ENCODE measurements around the gene RANBP9.

Gene RANBP9

DNA sequence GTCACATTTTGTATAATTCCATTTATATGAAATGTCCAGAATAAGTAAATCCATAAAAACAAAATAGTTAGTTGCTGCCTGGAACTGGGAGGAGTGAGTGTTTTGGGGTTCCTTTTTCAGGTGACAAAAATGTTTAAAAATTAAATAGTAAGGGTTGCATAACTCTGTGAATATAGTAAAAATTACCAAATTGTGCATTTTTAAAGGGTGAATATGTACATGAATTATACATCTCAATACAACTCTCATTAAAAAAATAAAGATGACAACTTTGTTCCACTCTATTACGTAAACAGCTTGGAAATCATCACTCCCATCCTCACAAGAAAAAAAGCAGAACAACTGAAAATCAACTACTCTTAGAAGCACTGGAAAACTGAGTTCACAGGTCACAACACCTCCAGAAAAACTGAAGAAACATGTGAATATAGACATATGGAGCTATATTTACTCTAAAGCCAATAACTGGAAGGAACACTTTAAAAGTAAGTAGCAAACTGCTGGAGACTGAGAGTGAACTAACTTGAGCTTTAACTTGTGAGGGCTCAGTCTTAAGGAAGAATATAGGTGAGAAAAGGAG is 40.0 kb downstream of the RANBP9 start:
- TF ChIP-seq, protein P1, sequence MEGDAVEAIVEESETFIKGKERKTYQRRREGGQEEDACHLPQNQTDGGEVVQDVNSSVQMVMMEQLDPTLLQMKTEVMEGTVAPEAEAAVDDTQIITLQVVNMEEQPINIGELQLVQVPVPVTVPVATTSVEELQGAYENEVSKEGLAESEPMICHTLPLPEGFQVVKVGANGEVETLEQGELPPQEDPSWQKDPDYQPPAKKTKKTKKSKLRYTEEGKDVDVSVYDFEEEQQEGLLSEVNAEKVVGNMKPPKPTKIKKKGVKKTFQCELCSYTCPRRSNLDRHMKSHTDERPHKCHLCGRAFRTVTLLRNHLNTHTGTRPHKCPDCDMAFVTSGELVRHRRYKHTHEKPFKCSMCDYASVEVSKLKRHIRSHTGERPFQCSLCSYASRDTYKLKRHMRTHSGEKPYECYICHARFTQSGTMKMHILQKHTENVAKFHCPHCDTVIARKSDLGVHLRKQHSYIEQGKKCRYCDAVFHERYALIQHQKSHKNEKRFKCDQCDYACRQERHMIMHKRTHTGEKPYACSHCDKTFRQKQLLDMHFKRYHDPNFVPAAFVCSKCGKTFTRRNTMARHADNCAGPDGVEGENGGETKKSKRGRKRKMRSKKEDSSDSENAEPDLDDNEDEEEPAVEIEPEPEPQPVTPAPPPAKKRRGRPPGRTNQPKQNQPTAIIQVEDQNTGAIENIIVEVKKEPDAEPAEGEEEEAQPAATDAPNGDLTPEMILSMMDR (conservative IDR thresholded peaks at IDR 0.05): no peak
- H3K27ac ChIP-seq: no peak overlapping the region

DNA sequence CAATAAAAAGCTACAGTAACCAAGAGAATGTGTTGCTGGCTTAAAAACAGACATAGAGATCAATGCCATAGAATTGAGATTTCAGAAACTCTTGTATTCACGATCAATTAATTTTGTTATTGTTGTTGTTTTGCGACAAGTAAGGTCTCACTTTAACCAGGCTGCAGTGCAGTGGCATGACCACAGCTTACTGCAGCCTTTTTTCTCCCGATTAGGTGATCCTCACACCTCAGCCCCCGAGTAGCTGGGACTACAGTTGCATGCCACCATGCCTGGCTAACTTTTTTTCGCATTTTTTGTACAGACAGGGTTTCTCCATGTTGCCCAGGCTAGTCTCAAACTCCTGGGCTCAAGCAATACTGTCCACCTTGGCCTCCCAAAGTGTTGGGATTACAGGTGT is 42.2 kb downstream of the RANBP9 start:
- no peak overlapping the region for H3K27ac ChIP-seq

DNA sequence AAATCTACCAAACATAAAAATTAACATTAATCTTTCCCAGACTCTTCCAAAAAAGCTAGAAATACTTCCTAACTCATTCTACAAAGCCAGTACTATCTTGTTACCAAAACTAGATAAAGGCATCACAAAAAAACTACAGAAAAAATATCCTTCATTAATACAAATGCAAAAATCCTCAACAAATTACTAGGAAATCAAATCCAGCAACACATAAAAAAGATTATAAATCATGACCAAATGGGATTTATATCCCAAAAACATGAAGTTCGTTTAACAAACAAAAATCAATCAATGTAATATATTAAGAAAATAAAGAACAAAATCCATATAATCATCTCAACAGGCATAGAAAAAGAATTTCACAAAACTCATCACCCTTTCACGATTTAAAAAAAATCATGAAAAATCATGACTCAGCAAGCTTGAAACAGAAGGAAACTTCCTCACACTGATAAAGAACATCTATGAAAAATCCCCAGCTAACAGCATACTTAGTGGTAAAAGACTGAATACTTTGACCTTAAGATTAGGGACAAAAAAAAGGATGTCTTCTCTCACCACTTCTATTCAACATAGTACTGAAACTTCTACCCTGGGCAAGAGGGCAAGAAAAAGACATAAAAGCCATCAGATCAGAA is 43.2 kb downstream of the RANBP9 start:
- TF ChIP-seq, protein P1 (conservative IDR thresholded peaks at IDR 0.05): no peak
- H3K27ac ChIP-seq: no peak overlapping the region

More for the DNA sequence above, 42.2 kb downstream of the RANBP9 start:
- TF ChIP-seq, protein P1 (conservative IDR thresholded peaks at IDR 0.05): no peak

DNA sequence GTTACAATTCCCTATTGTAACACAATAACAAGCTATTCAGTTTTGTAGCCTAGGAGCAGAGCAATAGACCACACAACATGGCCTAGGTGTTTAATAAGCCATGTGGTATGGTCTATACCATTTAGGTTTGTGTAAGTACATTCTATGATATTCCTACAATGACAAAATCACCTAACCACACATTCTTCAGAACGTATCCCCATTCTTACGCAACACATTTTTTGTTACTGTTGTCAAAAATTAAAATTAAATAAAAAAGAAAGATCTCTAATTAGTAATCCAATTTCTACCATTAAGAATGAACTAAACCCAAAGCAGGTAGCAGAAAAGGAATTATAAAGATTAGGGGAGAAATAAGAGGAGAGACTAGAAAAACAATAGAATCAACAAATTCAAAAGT is 44.0 kb downstream of the RANBP9 start:
- TF ChIP-seq, protein P1 (conservative IDR thresholded peaks at IDR 0.05): no peak
- H3K27ac ChIP-seq: no peak overlapping the region

DNA sequence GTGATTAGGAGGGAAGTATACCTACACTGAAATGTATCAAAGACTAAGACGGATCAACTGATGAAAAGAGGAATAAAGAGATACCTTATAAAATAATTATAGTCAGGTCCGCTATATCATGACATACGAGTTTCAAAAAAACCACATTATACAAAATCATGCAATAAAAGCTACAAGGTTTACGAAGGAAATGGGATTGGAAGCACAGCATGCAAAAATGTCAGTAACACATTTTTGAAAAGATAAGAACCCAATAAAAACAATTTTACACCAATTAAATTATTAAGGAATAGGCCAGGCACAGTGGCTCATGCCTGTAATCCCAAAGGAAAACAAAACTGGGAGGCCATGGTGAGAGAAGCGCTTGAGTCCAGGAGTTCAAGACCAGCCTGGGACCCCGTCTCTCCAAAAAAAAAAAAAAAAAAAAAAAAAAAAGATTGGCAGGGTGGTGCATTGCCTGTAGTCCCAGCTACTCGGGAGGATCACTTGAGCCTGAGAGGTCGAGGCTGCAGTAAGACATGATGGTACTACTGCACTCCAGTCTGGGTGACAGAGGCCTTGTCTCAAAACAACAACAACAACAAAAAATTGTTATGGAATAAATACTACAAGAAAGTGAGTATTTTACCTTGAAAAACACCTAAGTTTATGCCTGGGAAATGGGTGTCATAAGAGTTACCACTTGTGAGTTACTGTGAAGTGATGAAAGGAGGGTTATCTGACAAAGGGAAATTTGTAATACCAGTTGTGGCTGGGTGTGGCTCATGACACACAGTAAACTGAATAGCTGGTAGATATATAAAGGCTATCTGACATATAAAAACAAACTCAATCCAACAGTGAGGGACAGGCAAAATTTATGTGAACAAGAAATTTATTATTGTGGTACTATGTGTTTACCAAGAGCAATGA is 45.2 kb downstream of the RANBP9 start:
- H3K27ac ChIP-seq: no peak overlapping the region

DNA sequence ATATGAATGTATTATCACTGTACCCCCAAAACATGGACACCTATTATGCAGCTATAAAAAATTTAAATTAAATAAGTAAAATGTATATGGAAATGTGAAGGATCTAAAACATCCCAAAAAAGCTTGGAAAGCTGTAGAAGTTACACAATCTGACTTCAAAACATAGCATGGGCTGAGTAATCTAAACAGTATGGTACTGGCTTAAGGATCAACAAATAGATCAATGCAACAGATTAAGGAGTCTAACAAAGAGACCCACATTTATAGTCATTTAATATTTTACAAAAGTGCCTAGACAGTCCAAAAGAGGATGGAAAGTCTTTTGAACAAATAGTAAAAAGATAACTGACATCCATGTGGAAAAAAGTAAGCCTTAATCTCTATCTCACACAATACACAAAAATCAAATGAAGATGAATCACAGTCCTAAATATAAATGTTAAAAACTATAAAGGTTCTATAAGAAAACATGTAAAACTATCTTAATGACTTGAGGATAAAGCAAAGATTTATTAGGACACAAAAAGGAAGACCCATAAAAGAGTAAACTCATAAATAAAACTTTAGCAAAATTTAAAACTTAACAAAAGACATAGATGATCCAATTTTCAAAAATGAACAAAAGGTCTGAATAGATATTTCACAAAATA is 46.8 kb downstream of the RANBP9 start:
- TF ChIP-seq, protein P1 (conservative IDR thresholded peaks at IDR 0.05): no peak
- H3K27ac ChIP-seq: no peak overlapping the region

More for the DNA sequence above, 45.2 kb downstream of the RANBP9 start:
- TF ChIP-seq, protein P1 (conservative IDR thresholded peaks at IDR 0.05): no peak

DNA sequence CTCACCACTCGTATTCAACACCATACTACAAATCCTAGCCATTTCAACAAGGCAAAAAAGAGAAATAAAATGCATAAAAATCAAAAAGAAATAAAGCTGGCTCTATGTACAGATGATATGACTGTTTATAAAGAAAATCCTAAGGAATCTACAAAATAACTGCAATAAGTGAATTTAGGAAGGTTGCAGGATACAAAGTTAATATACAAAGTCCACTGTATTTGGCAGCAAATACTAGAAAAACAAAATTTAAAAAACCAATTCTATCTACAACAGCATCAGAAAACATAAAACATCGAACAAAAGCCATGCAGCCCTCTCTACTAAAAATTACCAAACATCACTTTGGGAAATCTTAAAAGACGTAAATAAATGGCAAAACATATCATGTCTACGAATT is 47.6 kb downstream of the RANBP9 start:
- H3K27ac ChIP-seq: no peak overlapping the region
- TF ChIP-seq, protein P1 (conservative IDR thresholded peaks at IDR 0.05): no peak
